ENCODE data around the gene HOXA6.

DNA sequence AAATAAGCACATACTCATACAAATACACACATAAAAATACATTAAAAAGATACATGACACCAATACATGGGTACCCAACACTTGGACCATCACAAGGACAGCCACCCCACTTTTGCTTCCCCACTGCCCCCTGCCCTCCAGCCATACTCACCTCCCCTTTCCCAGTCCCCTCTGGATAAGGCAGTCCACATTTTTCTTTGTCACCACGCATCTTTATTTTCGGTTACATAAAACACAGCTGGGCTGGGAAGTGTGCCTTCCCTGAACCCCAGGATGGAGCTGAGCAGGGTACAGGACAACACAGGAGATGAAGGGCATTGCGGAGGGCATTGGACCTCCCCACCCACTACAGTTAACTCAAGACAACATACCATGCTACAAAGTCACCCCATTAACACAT, 6.0 kb upstream of the HOXA6 start:
- TF ChIP-seq POLR2A (IDR thresholded peaks at IDR 0.05; ENCODE audit: low read depth, low read length) (no peak), POLR2AphosphoS5 (IDR thresholded peaks at IDR 0.05; ENCODE audit: low read depth, low read length) (no peak), TAF1 (IDR thresholded peaks at IDR 0.05; ENCODE audit: borderline replicate concordance, low read depth, low read length) (no peak)

All from GM12892 (cell line).